CD4-positive, alpha-beta T cell treated with Interleukin-1 beta for 1 hour (primary cell): ENCODE results near the gene NR3C2.

ENCODE experiments used
- DNase-seq, 2 donors: peaks; one replicate each; pipeline ENCODE4 v3.0.0-alpha.2; 2020 to 2022

NR3C2 gene

GRCh38 chr4:148302416-148302815, 139.8 kb downstream of the NR3C2 start:
- DNase-seq, result no peak

GRCh38 chr4:148300877-148301276, 141.3 kb downstream of the NR3C2 start:
- DNase-seq, result no peak

- no peak for DNase-seq
These were observed 142.9 kb downstream of the NR3C2 start for GRCh38 chr4:148299337-148299736.

GRCh38 chr4:148296498-148296897, 145.7 kb downstream of the NR3C2 start:
- DNase-seq, result no peak

- no peak for DNase-seq
These were observed 146.6 kb downstream of the NR3C2 start for GRCh38 chr4:148295642-148296041.

- no peak for DNase-seq
These were observed 148.6 kb downstream of the NR3C2 start for GRCh38 chr4:148293571-148293970.

GRCh38 chr4:148292686-148293085, 149.5 kb downstream of the NR3C2 start:
- DNase-seq, result no peak

GRCh38 chr4:148289740-148290139, 152.5 kb downstream of the NR3C2 start:
- no peak for DNase-seq

- DNase-seq, result no peak
These were observed 153.8 kb downstream of the NR3C2 start for GRCh38 chr4:148288448-148288847.

- no peak for DNase-seq
These were observed 155.1 kb downstream of the NR3C2 start for GRCh38 chr4:148287111-148287510.

- no peak for DNase-seq
These were observed 156.2 kb downstream of the NR3C2 start for GRCh38 chr4:148286012-148286411.

- no peak for DNase-seq
These were observed 158.5 kb downstream of the NR3C2 start for GRCh38 chr4:148283665-148284064.

GRCh38 chr4:148278310-148278709, 163.9 kb downstream of the NR3C2 start:
- DNase-seq, result no peak

GRCh38 chr4:148275266-148275665, 166.9 kb downstream of the NR3C2 start:
- no peak for DNase-seq

- DNase-seq, result no peak
These were observed 168.7 kb downstream of the NR3C2 start for GRCh38 chr4:148273501-148273986.

- no peak for DNase-seq
These were observed 171.0 kb downstream of the NR3C2 start for GRCh38 chr4:148271166-148271565.

GRCh38 chr4:148270630-148271029, 171.6 kb downstream of the NR3C2 start:
- DNase-seq, result no peak

GRCh38 chr4:148268835-148269234, 173.4 kb downstream of the NR3C2 start:
- DNase-seq, result no peak

GRCh38 chr4:148266921-148267320, 175.3 kb downstream of the NR3C2 start:
- DNase-seq, result no peak

- DNase-seq, result no peak
These were observed 176.0 kb downstream of the NR3C2 start for GRCh38 chr4:148266240-148266639.

GRCh38 chr4:148265627-148266026, 176.6 kb downstream of the NR3C2 start:
- no peak for DNase-seq

- no peak for DNase-seq
These were observed 178.4 kb downstream of the NR3C2 start for GRCh38 chr4:148263802-148264201.

GRCh38 chr4:148263127-148263526, 179.1 kb downstream of the NR3C2 start:
- no peak for DNase-seq

- no peak for DNase-seq
These were observed 180.4 kb downstream of the NR3C2 start for GRCh38 chr4:148261848-148262247.

GRCh38 chr4:148259841-148260240, 182.4 kb downstream of the NR3C2 start:
- DNase-seq, result no peak

- no peak for DNase-seq
These were observed 183.7 kb downstream of the NR3C2 start for GRCh38 chr4:148258535-148258934.
